SU-DHL-6 (cell line): ENCODE measurements around the gene BCL2.

Experiments used
- CTCF ChIP-seq: fragments of 200-600 bp; sonication (generic); IDR thresholded peaks from one replicate; pipeline ENCODE4 v1.5.1; 2017; ENCODE audit warnings: antibody characterized with exemption, mild to moderate bottlenecking, low read length, moderate library complexity; ENCODE audit not compliant: insufficient read depth, poor library complexity, severe bottlenecking
- EZH2phosphoT487 ChIP-seq: fragments of 200-600 bp; sonication (generic), shearing (Covaris generic); conservative IDR thresholded peaks from 2 replicates; pipeline ENCODE4 v1.6.1; 2018; ENCODE audit warnings: mild to moderate bottlenecking, antibody characterized with exemption, low read length, moderate library complexity, mixed read lengths

- TF ChIP-seq CTCF (no peak), EZH2phosphoT487 (no peak)
These were observed 89.6 kb downstream of the BCL2 start for GRCh38 chr18:63229971-63230370.
